ENCODE results near the gene PTPDC1. TPM values are rescaled to one million over a fixed set of nuclear protein-coding genes. Genes with fewer than 3 reads are reported as not detected.
"Not testable (repeated sequence)": the region's sequence is repeated elsewhere in the genome, so short reads cannot be mapped to it uniquely, and the experiment has no call there.

Gene PTPDC1
- total RNA-seq, 1 donor = 7.8 TPM

DNA sequence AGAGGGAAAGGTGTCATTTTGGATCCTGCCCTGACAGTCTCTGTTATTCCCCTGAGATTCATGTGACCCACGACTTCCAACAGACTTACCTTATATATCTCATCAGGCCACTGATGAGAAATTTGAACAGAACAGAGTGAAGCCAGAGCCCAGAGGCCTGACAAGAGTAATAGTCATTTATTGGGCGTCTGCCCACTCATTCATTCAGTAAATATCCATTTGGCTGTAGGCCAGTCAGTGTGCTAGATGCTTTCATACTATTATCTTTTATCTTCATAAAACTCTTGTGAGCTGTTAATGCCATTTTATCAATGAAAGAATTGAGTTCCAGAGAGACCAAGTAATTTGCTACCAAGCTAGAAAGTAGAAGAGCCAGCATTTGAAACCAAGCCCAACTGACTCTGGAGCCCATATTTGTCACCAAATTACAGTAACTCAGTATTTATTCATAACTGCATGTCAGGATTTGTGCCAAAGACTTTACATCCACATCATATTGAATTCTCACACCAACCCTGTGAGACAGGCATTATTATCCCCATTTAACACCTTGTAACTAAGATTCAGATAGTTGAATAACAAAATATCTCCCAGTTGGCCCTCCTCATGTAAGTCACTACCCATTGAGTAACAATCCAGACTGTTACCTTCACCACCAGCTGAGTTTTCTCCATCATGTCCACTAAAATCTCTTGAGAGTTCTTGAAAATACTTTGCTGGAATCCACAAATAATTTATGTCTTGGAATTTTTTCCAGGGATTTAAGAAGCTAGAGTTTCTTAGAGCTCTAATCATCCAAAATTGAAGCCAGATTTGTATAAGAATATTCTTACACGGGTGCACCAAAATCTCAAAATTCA is 2.5 kb downstream of the PTPDC1 start:
- H3K4me3 ChIP-seq (ENCODE audit: low read depth, low read length) = no peak overlapping the region
- DNase-seq (ENCODE audit: low read depth) = peak; percentile 64
- TF ChIP-seq CTCF (IDR thresholded peaks at IDR 0.05; ENCODE audit: insufficient read depth, low read depth, low read length) = no peak

GRCh38 chr9:94094219-94095145 is 10.2 kb downstream of the PTPDC1 start:
- H3K4me3 ChIP-seq (ENCODE audit: low read depth, low read length) = not testable (repeated sequence)

DNA sequence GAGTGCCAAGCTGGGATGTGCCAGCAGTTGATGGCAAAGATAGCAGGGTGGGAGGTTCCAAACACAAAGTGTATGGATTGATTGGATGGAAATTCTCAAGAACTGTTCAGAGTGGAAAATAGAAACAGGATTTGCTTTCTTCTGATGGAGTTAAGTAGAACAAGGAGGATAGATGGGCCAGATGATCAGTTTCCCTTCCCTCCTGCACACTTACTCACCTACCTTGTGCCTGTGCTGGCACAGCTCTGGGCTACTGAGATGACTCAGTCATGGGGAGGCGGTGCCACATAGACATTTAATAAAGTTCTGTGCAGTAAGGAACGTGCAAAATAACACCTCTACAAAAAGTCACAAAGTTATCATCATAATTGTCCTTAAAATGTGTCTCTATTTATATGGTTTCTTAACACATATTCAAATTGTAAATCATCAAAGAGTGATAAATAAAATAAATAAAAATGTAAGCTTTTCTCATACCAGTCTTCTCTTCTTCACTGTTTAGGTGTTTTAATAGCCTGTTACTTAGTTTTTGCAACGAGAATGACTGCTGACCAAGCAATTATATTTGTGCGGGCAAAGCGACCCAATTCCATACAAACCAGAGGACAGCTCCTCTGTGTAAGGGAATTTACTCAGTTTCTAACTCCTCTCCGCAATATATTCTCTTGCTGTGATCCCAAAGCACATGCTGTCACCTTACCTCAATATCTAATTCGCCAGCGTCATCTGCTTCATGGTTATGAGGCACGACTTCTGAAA is 12.7 kb downstream of the PTPDC1 start:
- no peak for TF ChIP-seq CTCF (IDR thresholded peaks at IDR 0.05; ENCODE audit: insufficient read depth, low read depth, low read length)
- H3K4me3 ChIP-seq (ENCODE audit: low read depth, low read length) = no peak overlapping the region
- no peak for DNase-seq (ENCODE audit: low read depth)

More at GRCh38 chr9:94094219-94095145, 10.2 kb downstream of the PTPDC1 start:
- DNase-seq (ENCODE audit: low read depth) = not testable (repeated sequence)

GRCh38 chr9:94097788-94098414 is 13.6 kb downstream of the PTPDC1 start:
- TF ChIP-seq CTCF (IDR thresholded peaks at IDR 0.05; ENCODE audit: insufficient read depth, low read depth, low read length) = no peak
- H3K4me3 ChIP-seq (ENCODE audit: low read depth, low read length) = no peak overlapping the region
- peak; percentile 92 for DNase-seq (ENCODE audit: low read depth)

DNA sequence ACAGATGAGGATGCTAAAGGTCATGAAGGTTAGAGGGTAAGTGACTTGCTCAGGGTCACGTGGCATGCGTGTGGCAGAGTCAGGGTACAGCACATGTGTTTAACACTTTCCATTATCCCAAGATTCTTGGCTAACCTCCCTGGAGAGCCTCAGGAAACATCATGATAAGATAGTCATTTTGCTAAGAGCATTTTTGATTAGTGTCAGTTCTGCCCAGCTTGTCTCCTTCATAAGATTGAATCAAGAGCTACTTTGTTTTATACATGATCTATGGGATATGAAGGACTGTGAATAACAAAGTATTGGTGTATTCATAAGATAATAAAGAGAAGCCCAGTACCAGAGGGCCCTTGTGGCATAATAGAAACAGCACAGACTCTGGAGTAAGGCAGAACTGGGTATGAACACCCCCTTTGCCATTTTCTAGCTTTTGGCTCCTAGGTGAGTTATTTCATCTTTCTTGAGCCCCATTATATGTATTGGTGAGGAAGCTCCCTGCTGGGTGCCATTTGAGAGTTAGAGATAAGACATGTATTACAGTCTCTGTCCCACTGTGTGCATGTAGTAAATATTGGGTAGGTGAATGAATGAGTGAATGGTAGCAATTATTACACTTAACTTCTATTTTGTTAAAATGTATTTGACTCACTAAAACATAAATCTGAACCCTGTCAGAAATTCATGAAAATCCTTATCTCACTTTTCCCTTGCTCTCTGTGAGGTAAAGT is 16.1 kb downstream of the PTPDC1 start:
- no peak overlapping the region for H3K4me3 ChIP-seq (ENCODE audit: low read depth, low read length)
- DNase-seq (ENCODE audit: low read depth) = no peak
- TF ChIP-seq CTCF (IDR thresholded peaks at IDR 0.05; ENCODE audit: insufficient read depth, low read depth, low read length) = no peak

DNA sequence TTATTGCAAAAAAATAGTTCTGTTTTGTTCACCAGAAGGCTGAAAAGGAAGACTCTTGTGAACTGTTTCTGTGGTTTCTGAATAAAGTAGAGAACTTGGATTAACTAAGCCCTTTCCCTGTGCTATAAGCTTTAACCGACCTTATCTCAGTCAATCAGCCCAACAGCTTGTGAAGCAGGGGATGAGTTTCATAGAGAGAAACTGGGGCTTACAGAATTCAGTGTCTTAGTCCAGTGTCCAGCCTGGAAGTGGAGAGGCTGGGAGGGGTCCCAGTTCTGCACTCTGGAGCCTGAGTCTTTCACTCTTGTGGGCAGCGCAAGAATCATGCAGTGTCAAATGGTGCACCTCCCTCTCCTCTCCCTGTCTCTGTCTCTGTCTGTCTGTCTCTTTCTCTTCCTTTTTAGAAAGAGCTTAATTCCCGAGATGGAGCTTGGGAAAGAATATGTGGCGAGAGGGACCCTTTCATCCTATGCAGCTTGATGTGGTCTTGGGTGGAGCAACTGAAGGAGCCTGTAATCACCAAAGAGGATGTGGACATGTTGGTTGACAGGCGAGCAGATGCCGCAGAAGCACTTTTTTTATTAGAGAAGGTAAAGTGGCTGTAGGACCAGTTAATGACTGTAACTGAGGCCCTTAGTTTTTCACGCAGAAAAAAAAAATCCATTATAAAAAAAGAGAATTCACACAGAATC is 17.0 kb downstream of the PTPDC1 start:
- no peak overlapping the region for H3K4me3 ChIP-seq (ENCODE audit: low read depth, low read length)
- no peak for TF ChIP-seq CTCF (IDR thresholded peaks at IDR 0.05; ENCODE audit: insufficient read depth, low read depth, low read length)
- DNase-seq (ENCODE audit: low read depth) = no peak

Measured in fibroblast of villous mesenchyme (primary cell).